Spleen (tissue), 7 donors: ENCODE results near the gene FOXO6.

ENCODE experiments used
- CTCF ChIP-seq, 11 experiments: fragments of 200-600 bp in 7 of 11; fragments of 450-650 bp in 4 of 11; sonication (generic) in 4 of 11; IDR thresholded peaks in 8 of 11; conservative IDR thresholded peaks in 3 of 11; 1 replicate in 7 of 11; 2 replicates in 4 of 11; pipeline versions ENCODE4 v1.4.0 to v1.8.0; 2016 to 2021; ENCODE audit warnings: antibody characterized with exemption in 11 of 11, inconsistent platforms in 4 of 11, mild to moderate bottlenecking in 1 of 11
- POLR2AphosphoS5 ChIP-seq, 3 donors: sonication (generic); formaldehyde crosslinking; IDR thresholded peaks; one replicate each; pipeline ENCODE4 v1.5.1; 2017; ENCODE audit warnings: antibody characterized with exemption in 3 of 3
- donor health status: DM: no; HTN: no; CAD: no; lungs with moderate emphysema.
- donor health status: DM: no; HTN: no; CAD: no.
- donor health status: DM: no; HTN: no; CAD: no.

- TF ChIP-seq POLR2AphosphoS5 (IDR thresholded peaks at IDR 0.05) (no peak), CTCF (IDR thresholded peaks at IDR 0.05 in 8 of 11, conservative IDR thresholded peaks at IDR 0.05 in 3 of 11) (no peak)
Observed at GRCh38 chr1:41409825-41410224, 48.6 kb downstream of the FOXO6 start.
